Cortex of kidney (tissue), 1 donor: ENCODE measurements around the gene STX10.

Experiments used
- DNase-seq: peaks from one replicate; lab custom pipeline; 2025; lab: John Stamatoyannopoulos, UW

The STX10 gene

GRCh38 chr19:13139633-13140311 is 10.4 kb downstream of the STX10 start:
- DNase-seq, result no peak

GRCh38 chr19:13138916-13139198 is 11.3 kb downstream of the STX10 start:
- no peak for DNase-seq

DNA sequence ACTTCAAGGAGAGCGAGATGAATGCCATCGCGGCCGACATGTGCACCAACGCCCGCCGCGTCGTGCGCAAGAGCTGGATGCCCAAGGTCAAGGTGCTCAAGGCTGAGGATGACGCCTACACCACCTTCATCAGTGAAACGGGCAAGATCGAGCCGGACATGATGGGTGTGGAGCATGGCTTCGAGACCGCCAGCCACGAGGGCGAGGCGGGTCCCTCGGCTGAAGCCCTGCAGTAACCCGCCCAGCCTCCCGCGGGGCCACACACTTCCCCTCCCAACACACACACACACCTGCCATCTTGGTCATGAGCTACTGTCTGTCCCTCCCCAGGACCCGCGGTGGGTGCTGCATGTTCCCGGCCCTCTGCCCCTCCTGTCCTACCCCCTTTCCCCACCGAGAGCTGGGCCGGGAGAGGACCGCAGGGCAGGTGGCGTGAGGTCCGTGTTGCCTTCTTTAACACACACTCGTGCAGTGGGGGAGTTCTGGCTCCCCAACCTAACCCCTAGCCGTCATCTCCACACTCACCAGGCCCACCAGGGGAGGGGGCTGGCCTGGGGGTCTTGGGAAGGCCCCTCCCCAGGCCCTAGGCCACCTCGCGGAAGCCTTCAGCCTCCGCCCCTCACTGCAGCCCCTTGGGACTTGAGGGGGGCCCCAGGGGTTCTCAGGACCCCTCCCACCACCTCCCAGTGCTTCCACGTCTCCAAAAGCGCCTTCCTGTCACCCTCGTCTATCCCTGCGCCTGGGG is 11.8 kb downstream of the STX10 start:
- DNase-seq, result no peak

GRCh38 chr19:13137290-13137794 is 12.8 kb downstream of the STX10 start:
- DNase-seq, result no peak

DNA sequence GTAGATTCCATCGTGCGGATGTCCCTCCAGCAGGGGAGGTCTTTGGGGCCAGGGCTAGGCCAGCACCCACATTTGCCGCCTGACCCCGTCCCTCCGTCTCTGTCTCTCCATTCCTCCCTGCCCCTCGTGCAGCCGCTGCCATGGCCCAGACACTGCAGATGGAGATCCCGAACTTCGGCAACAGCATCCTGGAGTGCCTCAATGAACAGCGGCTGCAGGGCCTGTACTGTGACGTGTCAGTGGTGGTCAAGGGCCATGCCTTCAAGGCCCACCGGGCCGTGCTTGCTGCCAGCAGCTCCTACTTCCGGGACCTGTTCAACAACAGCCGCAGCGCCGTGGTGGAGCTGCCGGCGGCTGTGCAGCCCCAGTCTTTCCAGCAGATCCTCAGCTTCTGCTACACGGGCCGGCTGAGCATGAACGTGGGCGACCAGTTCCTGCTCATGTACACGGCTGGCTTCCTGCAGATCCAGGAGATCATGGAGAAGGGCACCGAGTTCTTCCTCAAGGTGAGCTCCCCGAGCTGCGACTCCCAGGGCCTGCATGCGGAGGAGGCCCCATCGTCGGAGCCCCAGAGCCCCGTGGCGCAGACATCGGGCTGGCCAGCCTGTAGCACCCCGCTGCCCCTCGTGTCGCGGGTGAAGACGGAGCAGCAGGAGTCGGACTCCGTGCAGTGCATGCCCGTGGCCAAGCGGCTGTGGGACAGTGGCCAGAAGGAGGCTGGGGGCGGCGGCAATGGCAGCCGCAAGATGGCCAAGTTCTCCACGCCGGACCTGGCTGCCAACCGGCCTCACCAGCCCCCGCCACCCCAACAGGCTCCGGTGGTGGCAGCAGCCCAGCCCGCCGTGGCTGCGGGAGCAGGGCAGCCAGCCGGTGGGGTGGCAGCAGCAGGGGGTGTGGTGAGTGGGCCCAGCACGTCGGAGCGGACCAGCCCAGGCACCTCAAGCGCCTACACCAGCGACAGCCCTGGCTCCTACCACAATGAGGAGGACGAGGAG is 14.8 kb downstream of the STX10 start:
- no peak for DNase-seq

DNA sequence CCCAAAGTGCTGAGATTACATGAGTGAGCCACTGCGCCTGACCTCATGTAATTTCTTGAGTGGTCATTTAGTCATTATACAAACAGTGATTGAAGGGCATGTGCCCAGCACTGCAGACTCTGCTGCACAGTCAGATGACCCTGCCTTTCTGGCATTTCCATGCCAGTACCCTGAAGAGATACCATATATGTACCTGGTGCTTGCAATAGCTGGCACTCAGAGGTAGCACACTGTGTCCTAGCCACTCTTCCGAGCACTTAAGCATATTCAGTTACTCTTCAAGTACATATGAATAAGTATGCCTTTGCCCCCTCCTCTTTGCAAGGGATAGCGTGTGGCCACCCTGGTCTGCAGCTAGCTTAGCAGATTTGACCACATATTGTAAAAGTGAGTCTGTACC is 15.5 kb downstream of the STX10 start:
- DNase-seq, result no peak

GRCh38 chr19:13133241-13133870 is 16.8 kb downstream of the STX10 start:
- no peak for DNase-seq

- DNase-seq, result no peak
These were observed 17.5 kb downstream of the STX10 start for GRCh38 chr19:13132471-13133180.

DNA sequence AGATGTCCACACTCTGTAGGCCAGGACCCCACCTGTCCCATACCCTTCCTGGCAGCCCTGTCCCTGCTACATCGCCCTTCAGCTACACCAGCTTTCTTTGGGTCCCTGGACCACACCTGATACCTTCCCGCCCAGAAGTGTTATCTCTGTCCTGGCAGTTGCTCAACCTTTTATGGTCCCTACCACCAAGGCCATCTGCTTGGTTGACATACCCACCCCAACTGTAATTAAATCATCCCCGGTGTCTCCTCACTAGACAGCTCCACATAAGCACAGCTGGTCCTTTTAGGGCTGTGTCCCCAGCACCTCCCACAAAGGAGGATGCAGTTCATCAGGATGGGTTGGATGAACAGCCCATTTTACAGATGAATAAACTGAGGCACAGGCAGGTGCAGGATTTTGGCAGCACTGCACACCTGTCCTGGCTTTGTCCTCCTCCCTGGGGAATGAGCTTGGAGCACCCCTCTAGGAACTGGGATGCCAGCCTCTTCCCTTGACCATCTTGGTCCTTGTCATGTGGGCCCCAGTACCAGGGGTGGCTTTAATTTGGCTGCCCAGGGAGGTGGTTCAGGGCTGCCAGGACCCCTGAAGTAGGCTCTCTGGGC is 19.2 kb downstream of the STX10 start:
- DNase-seq, result no peak

- no peak for DNase-seq
These were observed 20.8 kb downstream of the STX10 start for GRCh38 chr19:13129384-13129783.

- DNase-seq, result no peak
These were observed 21.6 kb downstream of the STX10 start for GRCh38 chr19:13128583-13128982.

GRCh38 chr19:13127811-13128575 is 22.2 kb downstream of the STX10 start:
- no peak for DNase-seq

DNA sequence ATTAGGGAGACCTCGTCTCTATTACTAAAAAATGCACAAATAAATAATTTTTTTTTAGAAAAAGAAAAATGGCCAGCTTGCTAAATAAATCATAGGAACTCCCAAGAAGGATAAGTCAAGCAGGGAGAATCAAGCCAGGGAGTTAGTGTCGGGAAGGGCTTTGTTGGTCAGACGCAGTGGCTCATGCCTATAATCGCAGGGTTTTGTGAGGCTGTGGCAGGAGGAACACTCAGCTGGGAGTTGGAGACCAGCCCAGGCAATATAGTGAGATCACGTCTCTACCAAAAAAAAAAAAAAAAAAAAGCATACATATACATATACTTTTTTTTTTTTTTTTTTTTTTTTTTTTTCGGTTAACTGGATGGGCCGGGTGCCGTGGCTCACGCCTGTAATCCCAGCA is 23.1 kb downstream of the STX10 start:
- no peak for DNase-seq

GRCh38 chr19:13122980-13123957 is 26.9 kb downstream of the STX10 start:
- no peak for DNase-seq

DNA sequence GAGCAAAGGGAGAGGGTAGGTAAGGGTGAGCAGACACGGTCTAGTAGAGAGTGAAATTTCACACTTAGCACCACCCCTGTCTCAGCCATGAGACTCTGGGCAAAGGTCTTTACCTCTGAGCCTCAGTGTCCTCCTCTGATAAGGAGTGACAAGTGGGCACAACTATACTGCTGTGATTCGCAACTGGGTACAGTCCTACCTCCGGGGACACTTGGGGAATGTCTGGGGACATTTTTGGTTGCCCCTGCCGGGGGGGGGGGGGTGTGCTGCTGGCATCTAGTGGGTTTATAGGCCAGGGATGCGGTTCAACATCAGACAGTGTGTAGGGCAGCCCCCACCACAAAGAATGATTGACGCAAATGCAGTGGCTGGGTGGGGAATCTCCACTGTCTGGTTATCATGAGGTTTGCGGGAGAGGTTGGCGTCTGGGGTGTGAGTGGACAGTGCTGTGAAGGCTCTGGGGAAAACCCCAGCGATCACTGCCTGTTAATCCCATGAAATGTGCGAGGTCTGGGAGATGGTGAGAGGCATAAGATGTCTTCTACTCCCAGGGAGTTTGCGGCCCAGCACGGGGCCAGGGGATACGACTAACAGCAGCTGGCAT is 27.8 kb downstream of the STX10 start:
- DNase-seq, result no peak

- DNase-seq, result no peak
These were observed 28.5 kb downstream of the STX10 start for GRCh38 chr19:13121551-13122274.

DNA sequence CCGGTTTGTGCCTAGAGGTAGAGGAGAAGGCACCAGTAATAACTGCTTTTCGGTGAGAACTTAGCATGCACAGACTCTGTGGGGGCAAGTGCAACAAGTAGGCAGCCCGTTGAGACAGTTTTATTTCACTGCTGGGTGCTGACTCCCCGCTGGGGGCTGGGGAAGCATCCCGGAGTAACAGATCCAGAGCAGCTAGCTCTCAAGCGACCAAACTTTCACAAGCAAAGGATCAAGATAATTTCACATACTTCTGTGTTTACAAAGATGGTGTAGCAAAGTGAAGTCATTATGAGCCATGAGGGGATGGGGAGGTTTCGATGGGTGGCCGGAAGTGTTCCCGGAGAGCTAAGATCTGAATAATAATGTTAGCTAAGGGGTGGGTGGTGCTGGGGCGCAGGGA is 29.4 kb downstream of the STX10 start:
- no peak for DNase-seq

GRCh38 chr19:13120031-13120430 is 30.1 kb downstream of the STX10 start:
- no peak for DNase-seq
